K562 (cell line): Measurements from ENCODE around the gene KRTAP5-5. TPM values are rescaled to one million over a fixed set of nuclear protein-coding genes. Genes with fewer than 3 reads are reported as not detected.

Source experiments
- ETV5 ChIP-seq: sonication (generic); formaldehyde crosslinking; IDR thresholded peaks from 2 replicates; pipeline ENCODE4 v1.4.0; 2020; ENCODE audit warnings: low read depth, mild to moderate bottlenecking, missing genetic modification reagents
- ETV6 ChIP-seq, 3 experiments: fragments of 150-350 bp in 1 of 3; sonication (generic) in 1 of 3; formaldehyde crosslinking in 1 of 3; IDR thresholded peaks; 2 replicates each; pipeline versions ENCODE4 v1.6.1 to v1.8.0; 2014 to 2022; ENCODE audit warnings: borderline replicate concordance in 2 of 3, low read depth in 2 of 3, antibody characterized with exemption in 1 of 3, low read length in 1 of 3, mild to moderate bottlenecking in 1 of 3, missing genetic modification reagents in 1 of 3
- RAD21 ChIP-seq, 2 experiments: fragments of 250-450 bp in 1 of 2; fragments of 450-650 bp in 1 of 2; sonication (Bioruptor Pico) in 1 of 2; formaldehyde crosslinking in 1 of 2; IDR thresholded peaks in 1 of 2; conservative IDR thresholded peaks in 1 of 2; 2 replicates each; pipeline versions ENCODE4 v1.4.0 to v1.8.0; 2020 to 2022; ENCODE audit warnings: mild to moderate bottlenecking in 2 of 2, moderate library complexity in 1 of 2
- SMC3 ChIP-seq: conservative IDR thresholded peaks from 2 replicates; pipeline ENCODE4 v1.6.1; 2011; ENCODE audit warnings: low read depth, low read length, improper control_type of control experiment; ENCODE audit not compliant: insufficient read depth
- TCF7L2 ChIP-seq: fragments of 150-350 bp; IDR thresholded peaks from 2 replicates; pipeline ENCODE4 v1.6.1; 2016; ENCODE audit warnings: low read depth, mild to moderate bottlenecking, low read length, moderate library complexity
- THRB ChIP-seq: fragments of 450-650 bp; formaldehyde crosslinking; conservative IDR thresholded peaks from 2 replicates; pipeline ENCODE4 v1.4.0; 2022; ENCODE audit warnings: mild to moderate bottlenecking, missing genetic modification characterization
- ZNF511 ChIP-seq: sonication (generic); formaldehyde crosslinking; IDR thresholded peaks from 2 replicates; pipeline ENCODE4 v1.8.0; 2022; ENCODE audit warnings: mild to moderate bottlenecking, missing genetic modification reagents
- ZNF740 ChIP-seq, 3 experiments: fragments of 200-800 bp in 1 of 3; sonication (Bioruptor generic) in 1 of 3; sonication (generic) in 1 of 3; formaldehyde crosslinking in 1 of 3; IDR thresholded peaks; 2 replicates each; pipeline versions ENCODE4 v1.6.1 to v1.8.0; 2016 to 2022; ENCODE audit warnings: mild to moderate bottlenecking in 2 of 3, missing compliant biosample characterization in 2 of 3, missing genetic modification characterization in 2 of 3, missing genetic modification reagents in 1 of 3
- polyA plus RNA-seq, 8 experiments: library from polyadenylated mRNA; depleted of rRNA in 4 of 8; stranded (reverse) in 5 of 8; unstranded in 3 of 8; fragments of >200 nt; fragmentation: Nextera tagmentation in 2 of 8; fragmentation: Illumina TruSeq in 1 of 8; extraction: Ambion mirVana in 2 of 8; extraction: Trizol in 1 of 8; gene quantifications; 2 replicates each; pipeline versions ENCODE4 v1.2.1 to v1.2.3, GENCODE V29; 2011 to 2014; ENCODE audit warnings: inconsistent platforms in 1 of 8, missing spikeins in 1 of 8
- total RNA-seq, 7 experiments: library from RNA; depleted of rRNA in 6 of 7; stranded (reverse); fragments of >200 nt in 6 of 7; fragmentation: Illumina TruSeq in 2 of 7; extraction: Trizol in 2 of 7; gene quantifications; 2 replicates each; pipeline versions ENCODE4 v1.2.1 to v1.2.3, GENCODE V29; 2011 to 2021; ENCODE audit warnings: low replicate concordance in 1 of 7
- TF ChIP-seq, protein P1 (sequence below): fragments of 450-650 bp; IDR thresholded peaks from 2 replicates; pipeline ENCODE4 v1.6.1; 2016; ENCODE audit warnings: low read depth
- TF ChIP-seq, protein P2 (sequence below): fragments of 450-650 bp; IDR thresholded peaks from 2 replicates; pipeline ENCODE4 v1.6.1; 2016

KRTAP5-5 gene
- total and polyA plus RNA-seq, 9 of the 15 experiments (the other 6 are each of a cell fraction or from before 2014, with no cell fraction given), result not detected

DNA sequence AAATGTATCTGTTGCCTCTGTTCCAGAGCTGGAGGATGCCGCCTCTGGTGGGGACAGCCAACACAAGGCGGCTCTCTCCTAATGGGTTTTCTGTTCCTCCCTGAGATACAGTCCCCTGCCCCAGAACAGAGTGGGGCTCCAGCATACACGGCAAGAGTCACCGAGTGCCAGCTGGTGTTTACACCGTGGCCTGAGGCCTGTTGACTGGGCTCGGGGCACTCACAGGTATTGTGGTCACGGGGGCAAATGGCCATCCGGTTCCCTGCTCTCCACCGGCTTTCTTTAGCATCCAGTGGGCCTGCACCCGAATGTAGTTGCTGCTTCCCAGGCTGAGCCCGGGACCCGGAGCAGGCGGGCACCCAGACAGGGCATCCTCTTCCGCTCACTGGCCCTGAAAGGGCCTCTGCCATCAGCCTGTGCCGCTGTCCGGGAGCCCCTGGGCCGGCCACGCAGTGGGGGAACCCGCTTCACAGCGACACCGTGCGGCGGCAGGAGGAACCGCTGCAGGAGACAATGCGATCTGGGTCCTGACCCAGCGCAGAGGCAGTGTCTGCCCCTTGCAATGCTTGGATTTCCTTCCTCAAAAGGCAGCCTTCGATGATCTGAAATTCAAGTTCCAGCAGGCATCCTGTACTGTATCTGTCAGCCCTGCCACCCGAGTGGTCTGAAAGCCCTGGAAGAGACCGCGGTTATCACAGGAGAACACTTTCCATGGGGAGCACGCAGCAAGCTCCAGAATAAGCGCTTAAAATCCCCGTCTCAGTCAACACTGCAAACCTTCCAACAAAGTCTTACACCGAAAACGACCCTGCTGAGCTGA, 859 bp upstream of the KRTAP5-5 start (continued):
- TF ChIP-seq ZNF740 (CRISPR knock-in tag; IDR thresholded peaks at IDR 0.05) (0 out of 2 replicates have a peak, but pooled peaks have one; percentile 27), ZNF740 (tag; IDR thresholded peaks at IDR 0.05) (no peak), ETV6 (IDR thresholded peaks at IDR 0.05; ENCODE audit: borderline replicate concordance in 1 of 2, low read depth in 2 of 2, low read length in 1 of 2) (no peak), ETV6 (CRISPR knock-in tag; IDR thresholded peaks at IDR 0.05; ENCODE audit: borderline replicate concordance) (no peak), RAD21 (CRISPR knock-in tag; conservative IDR thresholded peaks at IDR 0.05 in 1 of 2, IDR thresholded peaks at IDR 0.05 in 1 of 2) (peak; percentile 38 to 69; a peak in 3 of 4 replicates), ETV5 (CRISPR knock-in tag) (no peak), TCF7L2 (no peak), SMC3 (peak; percentile 52), ZNF511 (CRISPR knock-in tag) (0 out of 2 replicates have a peak, but pooled peaks have one; percentile 27), THRB (no peak)
- TF ChIP-seq, protein P1, sequence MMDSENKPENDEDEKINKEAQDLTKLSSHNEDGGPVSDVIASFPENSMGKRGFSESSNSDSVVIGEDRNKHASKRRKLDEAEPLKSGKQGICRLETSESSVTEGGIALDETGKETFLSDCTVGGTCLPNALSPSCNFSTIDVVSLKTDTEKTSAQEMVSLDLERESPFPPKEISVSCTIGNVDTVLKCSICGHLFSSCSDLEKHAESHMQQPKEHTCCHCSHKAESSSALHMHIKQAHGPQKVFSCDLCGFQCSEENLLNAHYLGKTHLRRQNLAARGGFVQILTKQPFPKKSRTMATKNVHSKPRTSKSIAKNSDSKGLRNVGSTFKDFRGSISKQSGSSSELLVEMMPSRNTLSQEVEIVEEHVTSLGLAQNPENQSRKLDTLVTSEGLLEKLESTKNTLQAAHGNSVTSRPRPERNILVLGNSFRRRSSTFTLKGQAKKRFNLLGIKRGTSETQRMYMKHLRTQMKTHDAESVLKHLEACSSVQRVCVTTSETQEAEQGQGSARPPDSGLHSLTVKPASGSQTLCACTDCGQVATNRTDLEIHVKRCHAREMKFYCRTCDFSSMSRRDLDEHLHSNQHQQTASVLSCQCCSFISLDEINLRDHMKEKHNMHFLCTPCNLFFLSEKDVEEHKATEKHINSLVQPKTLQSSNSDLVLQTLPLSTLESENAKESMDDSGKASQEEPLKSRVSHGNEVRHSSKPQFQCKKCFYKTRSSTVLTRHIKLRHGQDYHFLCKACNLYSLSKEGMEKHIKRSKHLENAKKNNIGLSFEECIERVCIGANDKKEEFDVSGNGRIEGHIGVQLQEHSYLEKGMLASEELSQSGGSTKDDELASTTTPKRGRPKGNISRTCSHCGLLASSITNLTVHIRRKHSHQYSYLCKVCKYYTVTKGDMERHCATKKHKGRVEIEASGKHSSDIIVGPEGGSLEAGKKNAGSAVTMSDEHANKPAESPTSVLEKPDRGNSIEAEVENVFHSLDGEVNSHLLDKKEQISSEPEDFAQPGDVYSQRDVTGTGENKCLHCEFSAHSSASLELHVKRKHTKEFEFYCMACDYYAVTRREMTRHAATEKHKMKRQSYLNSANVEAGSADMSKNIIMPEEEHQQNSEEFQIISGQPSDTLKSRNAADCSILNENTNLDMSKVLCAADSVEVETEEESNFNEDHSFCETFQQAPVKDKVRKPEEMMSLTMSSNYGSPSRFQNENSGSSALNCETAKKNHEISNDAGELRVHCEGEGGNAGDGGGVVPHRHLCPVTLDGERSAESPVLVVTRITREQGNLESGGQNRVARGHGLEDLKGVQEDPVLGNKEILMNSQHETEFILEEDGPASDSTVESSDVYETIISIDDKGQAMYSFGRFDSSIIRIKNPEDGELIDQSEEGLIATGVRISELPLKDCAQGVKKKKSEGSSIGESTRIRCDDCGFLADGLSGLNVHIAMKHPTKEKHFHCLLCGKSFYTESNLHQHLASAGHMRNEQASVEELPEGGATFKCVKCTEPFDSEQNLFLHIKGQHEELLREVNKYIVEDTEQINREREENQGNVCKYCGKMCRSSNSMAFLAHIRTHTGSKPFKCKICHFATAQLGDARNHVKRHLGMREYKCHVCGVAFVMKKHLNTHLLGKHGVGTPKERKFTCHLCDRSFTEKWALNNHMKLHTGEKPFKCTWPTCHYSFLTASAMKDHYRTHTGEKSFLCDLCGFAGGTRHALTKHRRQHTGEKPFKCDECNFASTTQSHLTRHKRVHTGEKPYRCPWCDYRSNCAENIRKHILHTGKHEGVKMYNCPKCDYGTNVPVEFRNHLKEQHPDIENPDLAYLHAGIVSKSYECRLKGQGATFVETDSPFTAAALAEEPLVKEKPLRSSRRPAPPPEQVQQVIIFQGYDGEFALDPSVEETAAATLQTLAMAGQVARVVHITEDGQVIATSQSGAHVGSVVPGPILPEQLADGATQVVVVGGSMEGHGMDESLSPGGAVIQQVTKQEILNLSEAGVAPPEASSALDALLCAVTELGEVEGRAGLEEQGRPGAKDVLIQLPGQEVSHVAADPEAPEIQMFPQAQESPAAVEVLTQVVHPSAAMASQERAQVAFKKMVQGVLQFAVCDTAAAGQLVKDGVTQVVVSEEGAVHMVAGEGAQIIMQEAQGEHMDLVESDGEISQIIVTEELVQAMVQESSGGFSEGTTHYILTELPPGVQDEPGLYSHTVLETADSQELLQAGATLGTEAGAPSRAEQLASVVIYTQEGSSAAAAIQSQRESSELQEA, result no peak
- TF ChIP-seq, protein P2, sequence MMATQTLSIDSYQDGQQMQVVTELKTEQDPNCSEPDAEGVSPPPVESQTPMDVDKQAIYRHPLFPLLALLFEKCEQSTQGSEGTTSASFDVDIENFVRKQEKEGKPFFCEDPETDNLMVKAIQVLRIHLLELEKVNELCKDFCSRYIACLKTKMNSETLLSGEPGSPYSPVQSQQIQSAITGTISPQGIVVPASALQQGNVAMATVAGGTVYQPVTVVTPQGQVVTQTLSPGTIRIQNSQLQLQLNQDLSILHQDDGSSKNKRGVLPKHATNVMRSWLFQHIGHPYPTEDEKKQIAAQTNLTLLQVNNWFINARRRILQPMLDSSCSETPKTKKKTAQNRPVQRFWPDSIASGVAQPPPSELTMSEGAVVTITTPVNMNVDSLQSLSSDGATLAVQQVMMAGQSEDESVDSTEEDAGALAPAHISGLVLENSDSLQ, result no peak
